HG02642 (cell line): Measurements from ENCODE around the gene PLS1.
"Not testable (repeated sequence)": the region's sequence is repeated elsewhere in the genome, so short reads cannot be mapped to it uniquely, and the experiment has no call there.

Experiments used
- ATAC-seq: cut with Tn5 transposase; IDR thresholded peaks from one replicate; pipeline ENCODE4 v1.9.1; 2021; ENCODE audit warnings: mild to moderate bottlenecking; ENCODE audit not compliant: unreplicated experiment, poor library complexity

PLS1 gene

GRCh38 chr3:142592268-142592667 lies 3.9 kb upstream of the PLS1 start:
- not testable (repeated sequence) for ATAC-seq

GRCh38 chr3:142595141-142595540 lies 1.1 kb upstream of the PLS1 start:
- no peak for ATAC-seq

- no peak for ATAC-seq
These were observed 627 bp upstream of the PLS1 start for GRCh38 chr3:142595581-142595950.

- ATAC-seq = no peak
These were observed 514 bp downstream of the PLS1 start for GRCh38 chr3:142596726-142597088.

- ATAC-seq = no peak
These were observed 1.7 kb downstream of the PLS1 start for GRCh38 chr3:142597906-142598305.

- ATAC-seq = no peak
These were observed 5.5 kb downstream of the PLS1 start for GRCh38 chr3:142601713-142602112.

- ATAC-seq = no peak
These were observed 6.6 kb downstream of the PLS1 start for GRCh38 chr3:142602619-142603385.

GRCh38 chr3:142603386-142603705 lies 7.2 kb downstream of the PLS1 start:
- not testable (repeated sequence) for ATAC-seq

- ATAC-seq = no peak
These were observed 8.7 kb downstream of the PLS1 start for GRCh38 chr3:142604940-142605339.

GRCh38 chr3:142608631-142609030 lies 12.4 kb downstream of the PLS1 start:
- no peak for ATAC-seq

GRCh38 chr3:142609136-142609535 lies 12.9 kb downstream of the PLS1 start:
- no peak for ATAC-seq

GRCh38 chr3:142611206-142611605 lies 15.0 kb downstream of the PLS1 start:
- no peak for ATAC-seq

- no peak for ATAC-seq
These were observed 17.3 kb downstream of the PLS1 start for GRCh38 chr3:142613491-142613890.

- ATAC-seq = no peak
These were observed 17.9 kb downstream of the PLS1 start for GRCh38 chr3:142614059-142614626.

- ATAC-seq = no peak
These were observed 19.0 kb downstream of the PLS1 start for GRCh38 chr3:142615171-142615570.

GRCh38 chr3:142618917-142619461 lies 22.8 kb downstream of the PLS1 start:
- no peak for ATAC-seq

- ATAC-seq = no peak
These were observed 26.2 kb downstream of the PLS1 start for GRCh38 chr3:142622405-142622804.

GRCh38 chr3:142623194-142623593 lies 27.0 kb downstream of the PLS1 start:
- ATAC-seq = no peak

GRCh38 chr3:142624341-142625152 lies 28.4 kb downstream of the PLS1 start:
- no peak for ATAC-seq

GRCh38 chr3:142625153-142625440 lies 28.9 kb downstream of the PLS1 start:
- ATAC-seq = no peak

- no peak for ATAC-seq
These were observed 30.8 kb downstream of the PLS1 start for GRCh38 chr3:142626971-142627370.
